ENCODE measurements around the gene ARHGEF7.

ARHGEF7 gene

DNA sequence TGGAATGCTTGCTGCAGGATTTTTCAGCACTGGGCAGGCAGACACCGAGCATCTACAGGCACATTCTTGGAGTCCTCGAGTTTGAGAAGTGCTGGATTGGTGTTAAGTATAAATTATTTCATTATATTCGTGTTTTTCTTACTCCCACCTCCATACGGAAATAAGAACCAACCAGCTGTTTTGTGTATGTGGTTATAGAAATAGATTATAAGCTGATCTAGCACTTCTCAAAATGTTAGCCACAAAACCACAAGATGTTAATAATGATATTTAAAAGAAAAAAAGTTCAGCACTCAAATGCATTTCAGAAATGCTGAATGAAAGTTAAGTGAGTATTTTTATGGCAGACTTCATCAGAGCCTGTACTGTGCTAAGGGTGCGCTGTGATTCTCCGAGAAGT, 181.3 kb downstream of the ARHGEF7 start:
- no peak for DNase-seq (ENCODE audit: low read depth)
- no peak overlapping the region for H3K4me3 ChIP-seq (ENCODE audit: low read length)
- TF ChIP-seq, protein P1, sequence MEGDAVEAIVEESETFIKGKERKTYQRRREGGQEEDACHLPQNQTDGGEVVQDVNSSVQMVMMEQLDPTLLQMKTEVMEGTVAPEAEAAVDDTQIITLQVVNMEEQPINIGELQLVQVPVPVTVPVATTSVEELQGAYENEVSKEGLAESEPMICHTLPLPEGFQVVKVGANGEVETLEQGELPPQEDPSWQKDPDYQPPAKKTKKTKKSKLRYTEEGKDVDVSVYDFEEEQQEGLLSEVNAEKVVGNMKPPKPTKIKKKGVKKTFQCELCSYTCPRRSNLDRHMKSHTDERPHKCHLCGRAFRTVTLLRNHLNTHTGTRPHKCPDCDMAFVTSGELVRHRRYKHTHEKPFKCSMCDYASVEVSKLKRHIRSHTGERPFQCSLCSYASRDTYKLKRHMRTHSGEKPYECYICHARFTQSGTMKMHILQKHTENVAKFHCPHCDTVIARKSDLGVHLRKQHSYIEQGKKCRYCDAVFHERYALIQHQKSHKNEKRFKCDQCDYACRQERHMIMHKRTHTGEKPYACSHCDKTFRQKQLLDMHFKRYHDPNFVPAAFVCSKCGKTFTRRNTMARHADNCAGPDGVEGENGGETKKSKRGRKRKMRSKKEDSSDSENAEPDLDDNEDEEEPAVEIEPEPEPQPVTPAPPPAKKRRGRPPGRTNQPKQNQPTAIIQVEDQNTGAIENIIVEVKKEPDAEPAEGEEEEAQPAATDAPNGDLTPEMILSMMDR (conservative IDR thresholded peaks at IDR 0.05; ENCODE audit: low read length): no peak

DNA sequence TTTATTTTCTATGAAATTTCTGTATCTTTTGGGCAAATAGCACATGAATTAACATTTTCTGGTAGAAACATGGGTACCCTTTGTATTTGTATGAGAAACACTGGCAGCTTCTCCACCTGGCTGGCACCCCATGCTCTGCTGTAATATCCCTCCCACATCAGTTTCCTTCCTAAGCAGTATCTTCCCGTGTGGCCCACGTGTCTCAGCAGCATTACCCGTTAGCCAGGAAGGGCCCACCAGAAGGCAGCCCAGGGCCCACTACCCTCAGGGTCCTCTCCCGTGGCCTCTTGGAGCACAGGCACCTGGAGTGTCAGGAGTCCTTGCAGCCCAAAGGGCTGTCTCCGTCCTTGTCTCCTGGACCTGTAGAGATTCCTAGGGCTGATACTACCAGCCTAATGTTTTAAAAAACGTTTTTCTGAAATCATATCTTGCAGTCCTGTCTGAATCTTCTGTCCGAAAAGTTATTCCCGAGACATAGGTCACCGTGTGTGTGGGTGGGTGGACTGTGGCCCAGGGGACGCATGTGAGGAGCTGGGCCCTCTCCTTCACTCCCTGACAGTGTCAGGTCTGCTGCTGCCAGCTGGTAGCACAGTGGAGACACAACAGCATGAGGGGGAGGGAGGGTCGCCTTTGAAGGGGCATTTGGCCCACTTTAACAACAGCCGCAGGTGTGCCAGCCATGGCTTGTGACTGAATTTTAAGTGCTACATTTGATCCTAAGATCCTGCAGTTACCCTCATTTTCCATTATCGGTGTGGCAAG, 183.3 kb downstream of the ARHGEF7 start:
- TF ChIP-seq, protein P1 (conservative IDR thresholded peaks at IDR 0.05; ENCODE audit: low read length): no peak
- no peak overlapping the region for H3K4me3 ChIP-seq (ENCODE audit: low read length)
- DNase-seq (ENCODE audit: low read depth): no peak

DNA sequence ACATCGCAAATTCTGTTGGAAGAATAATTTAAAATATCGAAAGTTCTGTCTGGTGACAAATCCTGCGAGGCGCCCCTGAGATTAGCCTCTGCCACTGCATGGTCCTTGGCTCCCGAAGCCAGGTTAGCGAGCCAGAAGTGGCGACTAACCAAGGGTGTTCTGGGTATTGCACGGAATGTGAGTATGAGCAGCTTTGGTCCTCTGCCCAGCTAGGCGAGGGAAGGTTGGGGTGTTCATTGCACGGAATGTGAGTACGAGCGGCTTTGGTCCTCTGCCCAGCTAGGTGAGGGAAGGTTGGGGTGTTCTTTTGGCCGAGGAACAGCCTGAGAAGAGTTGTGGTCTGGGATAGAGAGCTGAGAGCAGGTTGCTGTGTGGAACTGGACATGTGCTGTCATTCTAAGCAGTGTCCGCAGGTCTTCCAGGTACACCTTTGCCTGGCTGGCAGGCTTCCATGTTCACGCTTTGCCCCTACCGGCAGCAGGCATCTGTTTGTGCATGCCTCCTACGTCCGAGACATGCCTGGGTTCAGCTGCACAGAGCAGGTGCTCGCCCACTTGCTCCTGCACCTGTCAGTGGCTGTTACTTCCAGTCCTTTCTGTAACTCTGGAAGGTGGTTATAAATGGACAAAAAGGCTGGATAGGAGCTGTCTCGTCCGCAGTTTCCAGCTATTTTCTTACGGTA, 187.1 kb downstream of the ARHGEF7 start:
- TF ChIP-seq, protein P1 (conservative IDR thresholded peaks at IDR 0.05; ENCODE audit: low read length): no peak
- no peak overlapping the region for H3K4me3 ChIP-seq (ENCODE audit: low read length)
- no peak for DNase-seq (ENCODE audit: low read depth)

DNA sequence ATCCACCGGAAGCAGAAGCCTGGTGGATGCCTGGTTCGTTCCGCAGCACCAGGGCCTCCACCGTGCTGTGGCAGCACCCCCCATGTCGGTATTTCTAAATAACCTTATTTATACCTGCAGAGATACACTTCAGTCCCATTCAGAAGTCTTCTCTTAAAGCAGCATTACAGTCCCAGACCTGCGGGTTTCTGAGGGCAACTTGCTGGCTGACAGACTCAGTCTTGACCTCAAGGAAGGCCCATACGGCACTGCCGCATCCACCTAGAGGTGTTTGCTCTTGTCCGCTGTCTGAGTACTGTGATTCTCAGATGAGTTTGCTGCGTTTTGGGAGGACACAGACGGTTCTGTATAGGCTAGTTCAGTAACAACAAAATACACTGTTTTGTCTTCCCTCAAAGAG, 188.4 kb downstream of the ARHGEF7 start:
- no peak overlapping the region for H3K4me3 ChIP-seq (ENCODE audit: low read length)
- TF ChIP-seq, protein P1 (conservative IDR thresholded peaks at IDR 0.05; ENCODE audit: low read length): no peak
- no peak for DNase-seq (ENCODE audit: low read depth)

DNA sequence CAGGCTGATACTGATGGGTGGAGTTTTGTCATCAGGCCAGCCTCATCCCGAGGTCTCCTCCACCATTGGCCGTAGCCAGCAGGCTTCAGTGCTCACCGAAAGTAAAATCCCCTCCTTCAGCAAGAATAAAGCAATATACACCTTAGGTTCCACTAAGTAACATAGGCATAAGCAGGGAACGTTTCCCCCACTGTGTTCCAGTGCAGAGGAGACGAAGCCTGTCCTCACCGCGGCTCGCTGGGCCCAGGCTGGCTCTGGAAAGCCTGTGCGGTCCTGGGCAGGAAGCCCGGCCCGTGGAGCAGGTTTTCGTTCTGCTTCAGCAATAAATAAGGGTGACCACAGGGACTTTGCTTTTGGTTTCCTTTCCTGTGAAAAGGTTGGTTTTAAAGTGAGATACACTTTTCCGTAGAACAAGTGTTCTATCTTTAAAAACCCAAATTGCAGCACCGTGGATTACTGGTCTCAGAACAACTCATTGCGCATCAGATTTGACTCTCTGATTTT, 189.0 kb downstream of the ARHGEF7 start:
- TF ChIP-seq, protein P1 (conservative IDR thresholded peaks at IDR 0.05; ENCODE audit: low read length): no peak
- H3K4me3 ChIP-seq (ENCODE audit: low read length): no peak overlapping the region
- DNase-seq (ENCODE audit: low read depth): no peak

DNA sequence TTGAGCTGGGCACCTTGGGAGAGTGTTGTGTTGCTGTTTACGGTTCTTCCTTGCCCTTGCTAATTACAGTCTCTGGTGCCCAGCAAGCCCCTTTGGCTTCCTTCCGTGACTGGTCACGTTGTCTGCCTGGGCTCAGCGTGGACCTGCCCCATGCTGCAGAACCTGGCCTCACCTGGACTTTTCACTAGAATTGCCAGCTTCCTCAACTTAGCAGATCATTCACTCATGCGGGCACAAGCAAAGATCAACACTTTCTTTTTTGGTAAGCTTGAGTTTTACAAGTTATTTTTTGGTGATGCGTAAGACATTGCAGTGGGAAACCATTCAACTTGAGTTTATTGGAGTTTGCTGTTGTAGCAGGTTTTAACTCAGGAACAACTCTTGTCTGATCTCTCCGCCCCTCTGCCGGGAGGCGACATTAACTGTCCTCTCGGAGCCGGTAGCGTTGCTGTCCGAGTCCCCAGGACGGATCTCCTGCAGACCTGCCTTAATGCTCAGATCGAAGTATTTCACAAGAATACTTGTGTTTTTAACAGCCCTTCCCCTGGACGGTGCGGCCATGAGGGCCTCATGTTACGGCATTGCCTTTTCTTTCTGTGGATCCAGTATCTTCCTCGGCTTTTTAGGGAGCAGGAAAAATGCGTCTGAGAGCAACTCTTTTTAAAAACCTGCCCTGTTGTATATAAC, 189.6 kb downstream of the ARHGEF7 start:
- H3K4me3 ChIP-seq (ENCODE audit: low read length): no peak overlapping the region
- TF ChIP-seq, protein P1 (conservative IDR thresholded peaks at IDR 0.05; ENCODE audit: low read length): no peak
- no peak for DNase-seq (ENCODE audit: low read depth)

Data from AG10803 (cell line).